Central memory CD4-positive, alpha-beta T cell (primary cell): ENCODE results near the gene SSBP2.

Experiments used
- DNase-seq: peaks from one replicate; pipeline ENCODE4 v3.0.0; 2022
- total RNA-seq, 3 experiments: gene quantifications; one replicate each; lab custom pipeline; 2026; lab: John Stamatoyannopoulos, UW

Gene SSBP2
- total RNA-seq = 5.5 to 42.6 (median 41.9) reads per million in 3 experiments

DNA sequence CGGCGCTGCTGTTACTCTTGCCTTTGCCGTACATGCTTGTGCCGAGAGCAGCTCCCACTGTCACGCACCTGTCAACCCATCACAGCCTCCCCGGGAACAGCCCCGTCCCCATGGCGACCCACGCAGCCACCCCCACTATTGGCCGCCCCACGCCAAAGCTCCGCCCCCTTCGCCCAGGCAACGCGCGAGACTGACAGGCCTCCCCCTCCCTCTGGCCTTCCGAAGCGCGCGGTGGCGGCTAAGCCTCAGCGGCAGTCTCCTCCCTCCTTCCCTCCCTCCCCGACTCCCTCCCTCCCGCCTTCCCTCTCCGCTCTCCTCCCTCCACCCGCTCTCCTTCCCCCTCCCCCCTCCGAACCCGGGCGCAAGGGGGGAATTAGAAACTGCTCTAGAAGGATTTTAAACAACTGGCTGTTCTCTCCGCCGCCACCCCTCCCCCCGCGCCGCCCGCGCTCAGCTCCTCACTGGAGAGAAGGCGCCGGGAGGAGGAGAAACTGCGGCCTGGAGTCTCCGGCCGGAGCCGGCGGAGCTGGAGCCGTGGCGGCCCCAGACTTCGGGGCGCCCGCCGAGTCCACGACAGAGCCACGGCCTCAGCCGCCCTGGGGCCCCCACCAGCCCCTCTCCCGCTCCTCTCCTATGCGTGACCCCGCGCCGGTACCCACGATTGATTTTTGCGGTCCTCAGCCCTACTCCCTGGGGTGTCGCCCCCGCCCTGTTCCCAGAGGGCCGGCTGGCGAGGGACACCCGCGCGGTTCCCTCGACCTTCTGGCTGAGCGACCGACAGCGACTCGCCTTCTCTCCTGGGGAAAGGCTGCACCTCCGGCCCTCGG lies at the start of gene SSBP2:
Gene SSBP2 (minus strand): TSS at position 89 of the 827 bp plus-strand sequence. CDS start 55 bp downstream, at position 34.
- peak; percentile 99 for DNase-seq

DNA sequence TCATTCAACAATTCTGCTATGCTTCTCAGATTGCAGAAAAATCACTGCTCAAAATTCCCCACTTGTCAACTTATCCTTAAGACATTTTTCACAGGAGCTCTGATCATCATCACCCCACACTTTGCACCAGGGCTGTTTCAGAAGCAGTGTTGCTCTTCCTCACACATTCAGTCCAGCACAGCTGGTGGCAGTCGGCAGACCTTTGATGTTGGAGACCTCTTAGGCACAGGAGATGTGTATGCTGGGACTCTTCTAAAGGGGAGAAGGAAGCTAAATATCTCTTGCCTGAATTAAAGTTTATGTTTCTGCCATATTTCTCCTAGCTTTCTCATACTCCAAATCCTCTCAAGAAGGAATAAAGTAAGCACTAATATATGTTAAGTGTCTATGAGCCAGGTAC lies 44.8 kb upstream of the SSBP2 start:
- DNase-seq = no peak

DNA sequence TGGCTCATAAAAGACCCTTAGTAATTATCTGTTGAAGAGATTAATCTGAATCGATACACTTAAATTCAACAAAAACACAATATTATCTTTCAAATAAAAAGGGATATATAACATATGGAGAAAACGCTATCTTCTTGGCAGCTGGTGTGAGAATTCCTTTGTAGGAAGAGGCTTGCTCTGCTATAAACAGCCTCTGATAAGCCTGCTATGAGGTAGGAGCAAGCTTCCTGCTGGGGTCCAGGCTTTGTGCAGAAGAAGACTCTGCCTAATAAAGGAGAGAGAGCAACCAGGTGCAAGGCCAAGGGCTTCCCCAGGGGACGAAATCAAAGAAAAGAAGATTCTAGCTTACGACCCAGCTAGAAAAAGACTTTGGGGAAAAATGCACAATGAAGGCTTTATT lies 43.3 kb upstream of the SSBP2 start:
- DNase-seq = no peak

DNA sequence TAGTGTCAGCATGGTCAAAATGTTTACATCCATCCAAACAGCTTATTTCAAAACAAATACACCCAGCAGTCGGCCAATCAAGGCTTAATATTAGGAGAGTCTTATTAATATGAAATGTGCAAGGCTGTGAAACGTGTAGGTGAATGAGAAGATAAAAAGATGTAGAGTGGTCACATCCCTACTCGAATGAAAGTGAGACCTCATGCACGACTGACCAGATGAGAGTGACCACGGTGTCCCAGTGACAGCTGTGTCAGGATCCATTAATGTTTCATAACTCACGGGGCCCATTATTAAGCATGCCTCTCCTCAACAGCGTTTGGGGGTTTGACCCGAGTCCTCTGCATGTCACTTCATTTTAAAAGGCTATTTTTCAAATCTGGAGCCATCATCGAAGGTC lies 39.4 kb upstream of the SSBP2 start:
- no peak for DNase-seq

DNA sequence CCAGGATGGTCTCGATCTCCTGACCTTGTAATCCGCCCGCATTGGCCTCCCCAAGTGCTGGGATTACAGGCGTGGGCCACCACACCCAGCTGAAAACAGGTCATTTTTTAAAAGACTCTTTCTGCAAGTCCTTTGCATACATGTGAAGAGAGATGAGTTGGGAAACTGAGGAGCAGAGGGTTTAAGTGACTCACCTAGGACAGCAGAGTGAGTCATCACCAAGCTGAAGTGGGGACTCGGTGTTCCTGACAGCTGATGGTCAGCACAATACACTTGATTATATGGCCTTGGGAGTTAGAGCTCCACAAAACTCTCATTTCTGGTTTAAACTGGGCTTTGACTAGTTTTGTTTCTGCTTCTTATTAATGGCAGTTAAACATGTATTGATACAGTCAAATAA lies 38.1 kb upstream of the SSBP2 start:
- no peak for DNase-seq

DNA sequence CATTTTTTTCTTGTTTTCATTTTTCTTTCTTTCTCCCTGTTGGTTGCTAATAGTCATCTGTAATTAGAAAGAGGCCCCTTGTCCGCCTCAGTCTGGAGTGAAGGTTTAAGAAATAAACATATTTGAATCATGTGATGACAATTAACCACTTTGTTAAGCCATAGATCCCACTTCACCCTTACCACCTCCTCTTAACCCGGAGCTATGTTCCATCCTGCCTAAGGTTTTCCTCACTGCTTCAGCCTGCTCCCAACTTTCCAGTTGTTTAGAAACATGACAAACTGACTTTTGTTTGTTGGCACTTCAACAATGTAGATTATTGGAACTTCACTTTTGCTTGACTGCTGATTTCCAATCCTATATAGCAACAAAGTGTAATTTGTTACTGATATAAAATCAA lies 37.4 kb upstream of the SSBP2 start:
- DNase-seq = no peak

DNA sequence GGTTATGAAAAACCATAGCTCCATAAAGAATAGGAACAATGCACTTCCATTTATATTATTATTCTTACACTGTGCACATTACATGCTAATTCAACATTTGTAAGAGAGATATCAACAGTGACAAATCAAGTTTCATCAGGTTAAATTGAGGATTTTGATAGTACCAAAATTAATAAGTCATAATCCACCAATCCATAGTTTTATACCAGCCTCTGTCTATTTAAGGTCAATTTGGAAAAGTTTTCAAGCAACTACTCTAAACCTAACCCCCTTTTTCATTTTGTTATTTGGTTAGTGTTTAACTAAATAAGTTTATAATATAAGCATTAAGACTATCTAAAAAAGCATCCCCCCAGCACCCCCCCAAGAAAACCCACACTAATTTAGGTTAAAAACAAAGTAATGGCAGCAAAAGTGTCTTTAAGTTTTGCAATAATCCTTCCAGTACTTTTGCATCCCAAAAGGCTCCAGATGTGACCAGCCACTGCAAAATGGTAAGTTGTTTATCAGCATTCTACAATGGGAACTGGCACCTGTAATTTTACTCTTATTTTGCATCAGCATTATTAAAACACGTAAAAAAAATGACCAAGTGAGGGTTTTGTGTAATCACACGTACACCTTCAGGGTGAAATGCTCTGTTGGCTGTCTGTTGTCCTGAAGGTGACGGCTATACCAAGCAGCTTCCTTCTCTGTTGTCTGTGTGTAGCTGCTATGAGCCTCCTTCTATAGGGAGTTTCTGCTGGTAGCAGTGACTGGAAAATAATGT lies 36.8 kb upstream of the SSBP2 start:
- DNase-seq = no peak

DNA sequence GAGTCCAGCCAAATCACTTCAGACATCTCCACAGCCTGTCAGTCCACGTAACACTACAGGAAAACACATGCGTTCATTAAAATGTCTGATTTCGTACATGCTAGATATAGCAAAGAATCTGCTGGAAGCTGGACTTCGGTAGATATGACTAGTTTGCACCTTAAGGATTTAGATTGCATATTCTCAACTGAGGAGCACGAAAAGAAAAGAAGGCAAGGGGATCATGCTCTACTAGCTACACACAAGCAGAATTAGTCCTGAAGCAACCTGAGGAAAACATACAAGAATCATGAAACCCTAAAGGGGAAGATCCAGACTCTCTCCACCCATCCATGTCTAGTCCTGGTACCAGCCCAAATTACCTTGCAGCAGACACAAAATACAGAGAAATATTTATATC lies 36.1 kb upstream of the SSBP2 start:
- DNase-seq = no peak

DNA sequence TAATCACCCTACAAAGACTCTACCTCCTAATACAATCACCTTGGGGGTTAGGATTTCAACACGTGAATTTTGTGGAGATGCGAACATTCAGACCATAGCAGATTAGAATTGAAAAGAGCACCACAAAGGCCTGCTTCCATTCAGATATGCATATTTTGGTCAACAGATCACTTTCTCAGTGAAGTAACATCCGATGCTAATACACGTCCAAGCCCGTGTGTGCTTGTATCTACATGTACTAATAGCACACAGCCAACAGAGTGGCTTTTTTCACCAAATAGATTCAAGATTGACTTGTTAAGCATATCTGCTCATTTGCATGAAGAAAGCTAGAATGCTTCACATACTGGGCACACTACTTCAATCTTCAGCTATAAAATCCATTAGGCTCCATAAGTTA lies 35.6 kb upstream of the SSBP2 start:
- no peak for DNase-seq

DNA sequence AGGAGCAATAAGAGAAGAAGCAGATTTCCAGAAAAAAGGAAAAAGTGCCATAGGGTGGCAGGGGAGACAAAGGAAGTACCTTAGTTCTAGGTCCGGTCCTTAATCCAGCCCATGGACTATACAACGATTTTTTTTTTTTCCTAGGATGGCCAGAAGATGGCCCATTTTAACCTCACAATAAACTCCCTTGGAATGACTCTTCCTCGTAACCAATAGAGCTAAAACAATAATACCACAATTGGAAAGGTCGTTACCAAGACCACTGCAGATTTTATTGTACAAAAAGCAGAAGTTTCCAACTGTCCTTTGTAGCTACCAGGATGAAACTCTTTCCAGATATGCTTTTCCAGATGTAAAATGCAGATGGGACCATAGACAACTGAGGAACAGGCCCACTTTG lies 34.4 kb upstream of the SSBP2 start:
- no peak for DNase-seq

DNA sequence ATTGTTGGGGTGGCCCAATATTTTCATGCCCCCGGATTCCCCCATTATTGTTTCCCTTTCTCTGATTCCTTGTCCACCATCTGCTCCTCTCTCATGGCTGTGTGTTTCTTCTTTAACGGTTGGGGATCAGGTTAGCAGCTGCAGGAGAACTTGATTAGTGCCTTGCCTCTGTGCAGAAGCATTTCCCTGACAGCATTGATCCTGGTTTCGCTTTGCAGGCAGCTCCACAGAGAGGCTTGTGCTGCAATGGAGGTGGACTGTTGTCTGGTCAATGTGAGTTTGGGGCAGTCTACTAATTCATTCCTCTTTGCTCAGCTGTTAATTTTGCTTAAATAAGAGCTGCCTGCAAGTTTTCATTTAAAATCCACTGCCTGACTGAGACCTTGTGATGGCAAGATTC lies 32.5 kb upstream of the SSBP2 start:
- DNase-seq = no peak

DNA sequence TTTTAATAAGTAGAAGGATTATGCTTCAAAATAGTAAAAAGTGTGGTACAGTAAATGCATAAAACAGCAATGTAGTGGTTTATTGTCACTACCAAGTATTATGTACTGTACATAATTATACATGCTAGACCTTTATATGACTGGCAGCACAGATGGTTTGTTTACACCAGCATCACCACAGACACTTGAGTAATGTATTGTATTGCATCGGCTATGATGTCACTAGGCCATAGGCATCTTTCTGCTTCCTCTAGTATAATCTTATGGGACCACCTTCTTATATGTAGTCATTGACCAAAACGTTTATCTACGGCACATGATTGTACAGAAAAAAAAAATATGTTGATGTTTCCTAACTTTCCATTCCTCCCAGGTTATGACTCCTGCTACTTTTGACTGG lies 31.9 kb upstream of the SSBP2 start:
- DNase-seq = no peak

DNA sequence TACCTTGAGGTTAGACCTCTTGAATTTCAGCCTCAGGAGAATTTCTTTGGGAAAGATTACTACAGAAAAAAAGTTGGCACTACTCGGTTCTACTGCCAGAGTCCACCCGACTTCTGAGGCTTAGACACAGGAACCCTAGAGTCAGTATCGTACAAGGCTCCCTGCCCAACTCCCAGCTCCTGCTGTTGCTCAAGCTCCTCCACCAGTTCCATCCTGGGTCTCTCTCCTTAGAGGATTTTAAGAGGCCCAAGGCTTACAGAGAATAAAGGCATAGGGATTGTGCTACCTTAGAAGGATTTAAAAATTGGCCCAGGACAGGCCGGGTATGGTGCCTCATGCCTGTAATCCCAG lies 29.0 kb upstream of the SSBP2 start:
- no peak for DNase-seq

DNA sequence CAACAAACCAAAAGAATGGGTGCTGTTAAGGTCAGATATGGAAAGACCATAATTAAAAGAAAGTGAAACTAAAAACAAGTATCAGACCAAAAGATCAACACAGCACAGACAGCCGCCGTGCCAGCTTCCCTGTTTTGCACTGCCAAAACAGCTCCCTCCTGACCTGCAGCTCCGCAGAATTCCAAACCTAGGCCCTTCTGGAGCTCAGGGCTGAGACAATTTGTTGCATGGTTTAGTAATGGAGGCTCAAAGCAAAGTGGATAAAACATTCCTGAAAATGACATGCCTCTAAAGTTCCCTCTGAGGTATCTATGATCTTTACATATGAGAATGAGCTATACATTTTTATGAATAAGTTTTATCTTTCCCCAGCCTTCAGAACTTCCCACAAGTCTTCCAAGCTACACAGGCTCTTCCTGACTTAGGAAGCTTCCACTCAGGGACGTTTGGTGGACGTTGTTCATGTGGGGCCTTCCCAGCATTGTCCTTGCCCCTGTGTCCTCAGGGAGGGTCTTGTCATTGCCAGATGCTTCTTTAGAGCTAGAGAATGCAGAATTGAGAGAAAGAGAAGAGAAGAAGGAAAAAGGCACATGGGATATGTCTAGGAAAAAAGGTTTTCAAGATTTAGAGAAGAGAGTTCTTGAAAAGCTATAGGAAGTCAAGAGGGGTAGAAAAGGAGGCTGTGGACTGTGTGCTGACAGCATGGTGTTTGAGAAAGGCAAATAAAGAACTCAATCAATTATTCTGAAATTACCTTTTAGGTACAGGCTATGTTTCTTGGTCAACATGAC lies 28.4 kb upstream of the SSBP2 start:
- DNase-seq = peak; percentile 33

DNA sequence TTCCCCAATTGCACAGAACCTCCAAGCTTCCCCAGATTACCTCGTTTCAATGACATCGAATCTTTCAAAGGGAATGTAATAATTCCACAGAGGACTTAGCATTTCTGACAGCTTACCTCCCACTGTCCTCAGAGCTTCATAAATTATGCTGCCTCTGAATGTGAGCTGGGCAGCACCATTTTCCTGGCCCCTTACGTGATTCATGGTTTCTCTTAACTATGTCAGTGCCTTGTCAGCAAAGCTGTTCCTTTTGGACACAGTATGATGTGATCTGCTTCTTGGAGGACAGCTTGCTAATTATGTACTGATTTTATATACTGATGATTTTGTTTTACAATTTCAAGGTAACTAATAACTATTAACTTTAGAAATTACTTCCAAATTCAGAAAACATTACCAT lies 27.7 kb upstream of the SSBP2 start:
- DNase-seq = no peak

DNA sequence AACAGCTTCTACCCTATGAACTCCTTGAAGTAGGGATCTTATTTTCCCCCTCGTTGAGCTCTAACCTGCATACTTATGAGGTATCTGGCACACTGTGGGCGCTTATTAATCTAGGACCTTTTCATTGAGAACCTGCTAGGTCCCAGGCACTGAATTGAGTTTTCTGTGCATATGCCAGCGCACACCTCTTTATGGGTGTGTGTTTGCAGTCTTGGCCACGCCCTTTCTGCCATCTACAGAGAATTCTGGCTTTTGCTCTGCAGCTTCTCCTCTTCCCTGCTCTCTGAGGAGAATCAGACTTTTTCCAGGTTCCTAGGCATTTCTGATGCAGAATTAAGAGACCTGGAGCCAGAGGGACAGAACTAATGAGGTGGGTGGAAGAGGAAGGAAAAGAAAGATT lies 25.4 kb upstream of the SSBP2 start:
- DNase-seq = no peak

DNA sequence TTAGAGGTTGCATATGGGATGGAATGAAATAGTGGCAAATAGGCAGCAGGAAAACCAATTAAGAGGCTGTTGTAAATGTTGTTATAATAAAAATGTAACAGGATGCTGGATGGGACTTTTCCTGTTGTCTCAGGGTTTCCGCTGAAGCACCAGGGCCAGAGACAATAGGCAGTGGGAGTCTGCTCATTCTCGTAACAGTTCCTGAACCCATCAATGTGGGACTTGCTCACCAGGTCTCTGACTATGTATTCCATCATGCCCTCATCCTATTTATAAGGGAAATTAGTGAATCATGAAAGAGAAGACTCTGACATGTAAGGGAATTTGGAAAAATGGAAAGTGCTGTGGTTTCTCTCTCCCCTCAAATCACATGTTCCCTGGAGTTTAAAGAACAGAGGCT lies 23.5 kb upstream of the SSBP2 start:
- DNase-seq = no peak

DNA sequence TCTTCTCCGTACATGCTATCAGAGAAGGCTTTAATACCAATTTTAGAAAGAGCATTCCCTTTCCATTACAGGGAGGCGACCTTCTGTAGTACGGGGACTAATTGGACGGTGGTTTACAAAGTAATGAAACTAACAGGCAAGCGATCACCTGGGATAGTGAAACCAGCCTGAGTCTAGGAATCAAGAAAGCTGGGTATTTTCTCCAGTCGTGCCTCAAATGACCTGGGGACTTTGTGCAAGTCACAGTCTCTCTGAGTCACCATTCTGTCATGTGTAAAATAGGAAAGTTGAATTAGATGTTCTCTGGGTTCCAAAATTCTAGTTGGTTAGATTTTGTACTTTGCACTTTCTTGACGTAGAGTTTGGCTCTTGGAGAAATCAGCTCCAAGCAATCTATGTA lies 22.7 kb upstream of the SSBP2 start:
- no peak for DNase-seq

DNA sequence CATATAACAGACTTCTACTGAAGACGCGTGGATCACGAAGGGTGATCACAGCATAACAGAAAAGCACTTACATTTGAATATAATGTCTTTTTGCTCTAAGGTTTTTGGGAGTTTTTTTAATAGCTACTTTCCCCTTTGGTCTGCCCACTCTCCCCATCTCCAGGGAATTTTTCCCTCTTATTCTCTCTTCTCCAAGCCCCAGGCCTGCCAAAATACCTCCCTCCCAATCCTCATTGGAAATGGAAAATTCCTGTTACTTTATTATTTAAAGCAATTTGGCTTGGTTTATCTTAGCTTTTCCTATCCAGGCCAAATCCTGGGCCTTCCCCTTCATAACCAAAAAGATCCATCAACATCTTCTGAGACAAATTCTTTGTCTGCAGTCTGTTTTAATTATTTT lies 22.3 kb upstream of the SSBP2 start:
- no peak for DNase-seq

DNA sequence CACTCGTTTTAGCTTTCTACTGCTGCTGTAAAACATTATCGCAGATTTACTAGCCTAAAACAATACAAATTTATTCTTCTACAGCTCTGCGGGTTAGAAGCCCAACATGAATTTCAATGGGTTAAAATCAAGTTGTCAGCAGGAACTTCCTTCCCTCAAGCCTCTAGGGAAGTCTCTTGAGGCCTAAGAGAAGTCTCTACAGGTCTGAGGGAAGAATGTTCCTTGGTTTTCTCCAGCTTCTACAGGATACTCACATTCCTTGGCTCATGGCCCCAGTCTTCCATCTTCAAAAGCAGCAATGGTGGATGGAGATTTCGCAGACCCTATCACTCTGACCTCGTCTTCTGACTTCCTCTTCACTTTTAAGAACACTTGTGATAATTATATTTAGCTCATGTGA lies 21.6 kb upstream of the SSBP2 start:
- DNase-seq = no peak

DNA sequence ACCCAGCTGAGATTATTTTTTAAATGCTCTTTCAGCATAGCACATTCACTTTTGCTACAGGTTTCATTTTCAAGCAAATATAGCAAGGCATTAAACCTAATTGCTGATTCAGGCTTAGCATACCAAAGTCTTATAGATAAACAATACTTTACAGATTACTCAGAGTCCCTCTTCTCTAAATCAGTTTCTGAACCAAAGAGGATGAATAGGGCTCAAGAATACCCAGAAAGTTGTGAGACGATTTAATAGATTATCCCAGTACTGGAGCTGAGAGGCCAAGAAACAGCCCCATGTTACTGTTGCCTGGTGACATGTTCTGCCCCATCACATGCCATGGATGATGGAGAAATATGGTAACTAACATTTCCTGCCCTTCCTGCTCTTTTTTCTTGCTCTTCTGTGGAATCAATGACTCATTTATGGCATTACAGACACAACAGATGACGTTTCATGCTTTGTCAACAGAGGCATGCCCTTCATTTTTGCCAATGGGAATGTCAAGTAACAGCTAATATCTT lies 18.1 kb upstream of the SSBP2 start:
- DNase-seq = no peak

DNA sequence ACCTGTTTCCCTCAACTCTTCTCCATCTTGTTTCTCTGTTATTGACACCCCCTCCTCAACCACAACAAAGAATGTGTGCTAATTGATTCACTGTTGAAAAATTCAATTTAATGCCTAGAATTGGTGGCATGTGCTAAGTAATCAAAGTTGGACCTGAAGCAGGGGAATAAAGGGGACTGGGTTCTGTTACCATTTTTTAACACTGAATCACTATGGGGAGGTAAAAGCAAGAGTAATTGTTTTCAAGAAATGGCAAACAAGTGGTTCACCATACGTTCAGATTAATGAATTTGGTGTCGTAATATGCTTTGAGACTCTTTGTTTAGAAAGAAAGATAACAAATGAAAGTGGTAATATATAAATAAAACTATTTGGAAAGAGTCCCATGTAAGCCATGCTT lies 17.0 kb upstream of the SSBP2 start:
- no peak for DNase-seq

DNA sequence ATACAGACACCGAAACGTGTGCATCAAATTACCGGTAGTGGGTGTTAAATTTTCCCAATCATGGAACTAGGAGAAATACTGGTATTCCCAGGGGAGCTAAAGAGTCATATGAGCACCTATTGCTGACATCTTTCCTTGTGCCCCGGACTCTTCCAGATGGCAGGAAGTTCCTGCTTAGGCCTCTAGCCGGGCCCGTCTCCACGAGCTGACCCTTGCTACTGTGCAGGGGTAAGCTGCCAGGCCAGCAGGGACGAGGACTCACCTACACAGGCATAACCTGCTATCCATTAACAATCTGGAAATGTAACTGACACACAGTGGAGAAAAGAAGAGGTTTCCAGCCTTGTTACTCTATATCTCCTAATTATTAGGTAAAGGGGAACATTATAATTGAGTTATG lies 16.2 kb upstream of the SSBP2 start:
- no peak for DNase-seq
